Psoas muscle (tissue), 8 donors: Measurements from ENCODE around the gene CDKN2B-AS1. TPM values are rescaled to one million over a fixed set of nuclear protein-coding genes. Genes with fewer than 3 reads are reported as not detected.

Experiments used
- ATAC-seq, 4 donors: fragments of 200-7000 bp; cut with Tn5 transposase; one replicate each; pipeline ENCODE4 v1.9.1; 2020; ENCODE audit warnings: moderate library complexity in 3 of 4, mild to moderate bottlenecking in 2 of 4
- DNase-seq, 2 donors: peaks; one replicate each; pipeline ENCODE4 v3.0.0-alpha.2; 2020
- H3K27ac ChIP-seq: fragments of 200-600 bp; one replicate; pipeline ENCODE4 v1.8.0; 2022
- H3K27me3 ChIP-seq, 3 donors: fragments of 200-600 bp in 1 of 3; one replicate each; pipeline versions ENCODE4 v1.6.1 to v1.8.0; 2013 to 2022; ENCODE audit warnings: low read length in 2 of 3, mild to moderate bottlenecking in 2 of 3, moderate library complexity in 1 of 3; ENCODE audit not compliant: insufficient read depth in 3 of 3
- H3K36me3 ChIP-seq, 2 donors: fragments of 200-600 bp in 1 of 2; one replicate each; pipeline versions ENCODE4 v1.6.1 to v1.8.0; 2013 to 2022; ENCODE audit warnings: low read depth in 1 of 2, mild to moderate bottlenecking in 1 of 2, moderate library complexity in 1 of 2; ENCODE audit not compliant: insufficient read depth in 1 of 2
- H3K4me1 ChIP-seq: fragments of 200-600 bp; one replicate; pipeline ENCODE4 v1.8.0; 2022
- H3K4me3 ChIP-seq: fragments of 200-600 bp; one replicate; pipeline ENCODE4 v1.8.0; 2022; ENCODE audit warnings: mild to moderate bottlenecking
- H3K9me3 ChIP-seq: fragments of 200-600 bp; one replicate; pipeline ENCODE4 v1.8.0; 2022
- WGBS, 3 donors: extraction: QIAGEN DNeasy Blood & Tissue Kit; methylation state at CpG; one replicate each; pipeline versions ENCODE4 v1.1.6 to v1.1.7; 2013; 5-methylcytosine and 5-hydroxymethylcytosine counted together
- intact Hi-C, 2 donors: fragments of 100-400 bp; cut with DNase I; formaldehyde crosslinking; loops; one replicate each; pipeline versions ENCODE4 v1.11.0 to v1.14.2; 2022
- polyA plus RNA-seq, 3 donors: library from polyadenylated mRNA; stranded (reverse); fragments of 200-250 nt; gene quantifications; one replicate each; pipeline ENCODE4 v1.2.3, GENCODE V29; 2013
- total RNA-seq, 4 donors: library from RNA; stranded (reverse); fragmentation: NEBNext Ultra II Directional in 2 of 4; extraction: Animal tissue kit (Norgen Biotek cat#: 25700) in 2 of 4; gene quantifications; one replicate each; pipeline versions ENCODE4 v1.2.1 to v1.2.4, GENCODE V29; 2021 to 2023
- TF ChIP-seq, protein P1 (sequence below): fragments of 200-600 bp; IDR thresholded peaks from one replicate; pipeline ENCODE4 v1.8.0; 2022; ENCODE audit warnings: antibody characterized with exemption
- donor health status: healthy with polysubstance abuse.
- donor health status: DM: no; HTN: no; CAD: no; lungs with moderate emphysema.
- donor health status: Bipolar disorder and iron deficiency.
- donor health status: healthy.
- donor health status: DM: yes; HTN: yes; CAD: no.
- donor health status: DM: no; HTN: no; CAD: no.
- donor health status: DM: no; HTN: no; CAD: no.
- donor health status: DM: yes; HTN: yes; CAD: no.

CDKN2B-AS1 gene
- total and polyA plus RNA-seq, 7 donors = 0.40 TPM; not detected in 6

DNA sequence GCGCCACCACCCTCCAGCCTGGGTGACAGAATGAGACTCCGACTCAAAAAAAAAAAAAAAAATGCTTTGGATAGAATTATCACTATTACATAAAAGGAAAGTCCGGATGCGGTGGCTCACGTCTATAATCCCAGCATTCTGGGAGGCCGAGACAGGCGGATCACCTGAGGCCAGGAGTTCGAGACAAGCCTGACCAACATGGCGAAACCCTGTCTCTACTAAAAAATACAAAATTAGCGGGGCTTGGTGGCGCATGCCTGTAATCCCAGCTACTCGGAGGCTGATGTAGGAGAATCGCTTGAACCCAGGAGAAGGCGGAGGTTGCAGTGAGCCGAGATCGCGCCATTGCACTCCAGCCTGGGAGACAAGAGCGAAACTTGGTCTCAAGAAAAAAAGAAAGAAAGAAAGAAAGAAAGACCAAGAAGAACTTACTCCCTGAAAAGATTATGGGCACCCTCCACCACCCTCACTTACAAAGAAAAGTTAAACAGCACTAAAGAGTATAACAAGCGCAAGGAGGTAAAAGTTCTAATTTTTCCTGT lies 18.2 kb upstream of the CDKN2B-AS1 start:
- H3K9me3 ChIP-seq = no peaks in the 10 kb centered on the region
- ATAC-seq (no peak), DNase-seq (no peak)
- H3K4me3 ChIP-seq = no peak overlapping the region
- H3K36me3 ChIP-seq = no peaks in the 10 kb centered on the region
- 17 to 18% (median 18%) methylated on average over 19 of the region's 19 CpGs for WGBS, 3 donors
- TF ChIP-seq, protein P1, sequence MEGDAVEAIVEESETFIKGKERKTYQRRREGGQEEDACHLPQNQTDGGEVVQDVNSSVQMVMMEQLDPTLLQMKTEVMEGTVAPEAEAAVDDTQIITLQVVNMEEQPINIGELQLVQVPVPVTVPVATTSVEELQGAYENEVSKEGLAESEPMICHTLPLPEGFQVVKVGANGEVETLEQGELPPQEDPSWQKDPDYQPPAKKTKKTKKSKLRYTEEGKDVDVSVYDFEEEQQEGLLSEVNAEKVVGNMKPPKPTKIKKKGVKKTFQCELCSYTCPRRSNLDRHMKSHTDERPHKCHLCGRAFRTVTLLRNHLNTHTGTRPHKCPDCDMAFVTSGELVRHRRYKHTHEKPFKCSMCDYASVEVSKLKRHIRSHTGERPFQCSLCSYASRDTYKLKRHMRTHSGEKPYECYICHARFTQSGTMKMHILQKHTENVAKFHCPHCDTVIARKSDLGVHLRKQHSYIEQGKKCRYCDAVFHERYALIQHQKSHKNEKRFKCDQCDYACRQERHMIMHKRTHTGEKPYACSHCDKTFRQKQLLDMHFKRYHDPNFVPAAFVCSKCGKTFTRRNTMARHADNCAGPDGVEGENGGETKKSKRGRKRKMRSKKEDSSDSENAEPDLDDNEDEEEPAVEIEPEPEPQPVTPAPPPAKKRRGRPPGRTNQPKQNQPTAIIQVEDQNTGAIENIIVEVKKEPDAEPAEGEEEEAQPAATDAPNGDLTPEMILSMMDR = no peak
- no peak overlapping the region for H3K27ac ChIP-seq
- peaks cover 8% of the 10 kb centered on the region for H3K4me1 ChIP-seq
- intact Hi-C loops = loop anchor here in 1 of 2 donors (10.0 kb wide), 1 partner anchor 152 kb away; no protein-coding TSS in a partner anchor
- peaks cover 13 to 98% (median 32%) of the 10 kb centered on the region in 3 donors for H3K27me3 ChIP-seq

DNA sequence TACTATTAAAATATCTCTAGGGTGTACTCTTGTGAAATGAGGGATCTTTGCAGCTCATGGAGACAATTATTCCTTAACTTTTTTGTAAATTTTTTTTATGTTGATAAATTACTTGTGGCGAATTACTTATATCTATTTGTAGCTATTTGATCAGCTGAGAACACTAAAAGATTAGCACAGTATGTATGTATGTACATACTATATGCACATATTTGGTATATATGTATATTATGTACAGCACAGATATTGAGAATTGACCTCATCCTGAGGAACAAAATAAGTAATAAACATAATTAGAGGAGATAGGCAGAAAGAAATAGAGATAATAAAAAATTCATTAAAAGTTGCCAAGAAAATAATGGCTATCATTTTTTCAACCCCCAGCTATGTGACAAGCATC lies 12.2 kb upstream of the CDKN2B-AS1 start:
- Histone ChIP-seq H3K9me3 (no peaks in the 10 kb centered on the region), H3K4me3 (no peak overlapping the region), H3K4me1 (no peaks in the 10 kb centered on the region), H3K27me3 (peaks cover 4 to 89% (median 14%) of the 10 kb centered on the region in 3 donors), H3K27ac (no peak overlapping the region), H3K36me3 (no peaks in the 10 kb centered on the region)
- 44 to 65% (median 54%) methylated on average over 1 of the region's 1 CpG for WGBS, 3 donors
- ATAC-seq = no peak
- TF ChIP-seq, protein P1 = no peak
- DNase-seq = no peak
- intact Hi-C loops = no loop called here

- intact Hi-C loops = no loop called here
- no peaks in the 10 kb centered on the region for H3K36me3 ChIP-seq
- H3K27me3 ChIP-seq = peaks cover 2 to 88% (median 14%) of the 10 kb centered on the region in 3 donors
- no peak for ATAC-seq
- no peaks in the 10 kb centered on the region for H3K9me3 ChIP-seq
- no peak for DNase-seq
- no peaks in the 10 kb centered on the region for H3K4me1 ChIP-seq
- 38 to 68% (median 51%) methylated on average over 1 of the region's 1 CpG for WGBS, 3 donors
- no peak overlapping the region for H3K4me3 ChIP-seq
- TF ChIP-seq, protein P1 = no peak
- H3K27ac ChIP-seq = no peak overlapping the region
Measured at GRCh38 chr9:21982861-21983560, 11.6 kb upstream of the CDKN2B-AS1 start.

- 47 to 60% (median 50%) methylated on average over 1 of the region's 1 CpG for WGBS, 3 donors
- Histone ChIP-seq H3K4me1 (no peaks in the 10 kb centered on the region), H3K9me3 (no peaks in the 10 kb centered on the region), H3K27me3 (peaks cover 2 to 87% (median 15%) of the 10 kb centered on the region in 3 donors), H3K27ac (no peak overlapping the region), H3K4me3 (no peak overlapping the region), H3K36me3 (no peaks in the 10 kb centered on the region)
- ATAC-seq = no peak
- TF ChIP-seq, protein P1 = no peak
- intact Hi-C loops = no loop called here
- DNase-seq = no peak
Measured at GRCh38 chr9:21983561-21983935, 11.0 kb upstream of the CDKN2B-AS1 start.
